Measurements from ENCODE around the gene KBTBD2.

- TF ChIP-seq POLR2A (IDR thresholded peaks at IDR 0.05; ENCODE audit: low read length) (no peak), GATA1 (IDR thresholded peaks at IDR 0.05; ENCODE audit: low read depth, low read length) (no peak)
Observed at GRCh38 chr7:32879460-32879859, 12.1 kb downstream of the KBTBD2 start.

Data from erythroblast (primary cell).